ENCODE measurements around the gene SRM. TPM values are rescaled to one million over a fixed set of nuclear protein-coding genes. Genes with fewer than 3 reads are reported as not detected.
"Not testable (repeated sequence)": the region's sequence is repeated elsewhere in the genome, so short reads cannot be mapped to it uniquely, and the experiment has no call there.

The SRM gene
- polyA plus RNA-seq, 2 donors: 58.4 to 65.2 TPM

DNA sequence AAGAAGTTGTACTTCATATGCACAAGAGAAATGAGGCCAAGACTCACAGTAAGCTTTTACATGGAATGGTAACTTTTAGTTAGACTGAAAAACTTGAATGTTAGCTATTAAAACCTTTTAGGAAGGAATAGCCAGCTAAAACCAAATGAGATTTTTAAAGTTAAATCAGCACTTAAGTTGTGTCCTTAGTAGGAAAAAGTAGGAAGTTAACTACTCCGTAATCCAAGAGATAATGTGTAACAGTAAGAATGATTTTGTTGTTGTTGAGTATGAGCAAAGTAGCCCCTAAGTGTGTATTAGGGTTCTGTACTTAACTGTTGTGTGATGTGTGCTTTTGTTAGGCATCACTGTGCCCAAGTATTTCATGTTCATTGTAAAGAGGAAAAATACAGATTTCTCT is 34.2 kb downstream of the SRM start:
- no peaks in the 10 kb centered on the region for H3K4me1 ChIP-seq (ENCODE audit: control insufficient read depth in 2 of 2, insufficient read depth in 2 of 2, low read length in 1 of 2)
- no peak overlapping the region for H3K27ac ChIP-seq (ENCODE audit: low read depth in 2 of 2, low read length in 1 of 2)
- peaks cover 4 to 22% of the 10 kb centered on the region in 2 donors for H3K36me3 ChIP-seq (ENCODE audit: control insufficient read depth in 2 of 2, insufficient read depth in 2 of 2, low read length in 1 of 2)
- H3K9me3 ChIP-seq (ENCODE audit: control insufficient read depth in 2 of 2, insufficient read depth in 1 of 2, low read depth in 1 of 2, low read length in 1 of 2): no peaks in the 10 kb centered on the region
- WGBS, 2 donors: 89 to 97% methylated on average over 1 of the region's 1 CpG
- H3K27me3 ChIP-seq (ENCODE audit: control insufficient read depth in 1 of 2, insufficient read depth in 2 of 2, low read length in 2 of 2): no peaks in the 10 kb centered on the region
- no peak overlapping the region for H3K4me3 ChIP-seq (ENCODE audit: low read depth in 1 of 2, low read length in 2 of 2)

GRCh38 chr1:11024874-11025203 is 35.0 kb downstream of the SRM start:
- 72 to 76% methylated on average over 2 of the region's 2 CpGs for WGBS, 2 donors
- H3K9me3 ChIP-seq (ENCODE audit: control insufficient read depth in 2 of 2, insufficient read depth in 1 of 2, low read depth in 1 of 2, low read length in 1 of 2): no peaks in the 10 kb centered on the region
- H3K4me3 ChIP-seq (ENCODE audit: low read depth in 1 of 2, low read length in 2 of 2): no peak overlapping the region
- peaks cover 4 to 25% of the 10 kb centered on the region in 2 donors for H3K36me3 ChIP-seq (ENCODE audit: control insufficient read depth in 2 of 2, insufficient read depth in 2 of 2, low read length in 1 of 2)
- H3K4me1 ChIP-seq (ENCODE audit: control insufficient read depth in 2 of 2, insufficient read depth in 2 of 2, low read length in 1 of 2): no peaks in the 10 kb centered on the region
- H3K27me3 ChIP-seq (ENCODE audit: control insufficient read depth in 1 of 2, insufficient read depth in 2 of 2, low read length in 2 of 2): no peaks in the 10 kb centered on the region
- no peak overlapping the region for H3K27ac ChIP-seq (ENCODE audit: low read depth in 2 of 2, low read length in 1 of 2)

DNA sequence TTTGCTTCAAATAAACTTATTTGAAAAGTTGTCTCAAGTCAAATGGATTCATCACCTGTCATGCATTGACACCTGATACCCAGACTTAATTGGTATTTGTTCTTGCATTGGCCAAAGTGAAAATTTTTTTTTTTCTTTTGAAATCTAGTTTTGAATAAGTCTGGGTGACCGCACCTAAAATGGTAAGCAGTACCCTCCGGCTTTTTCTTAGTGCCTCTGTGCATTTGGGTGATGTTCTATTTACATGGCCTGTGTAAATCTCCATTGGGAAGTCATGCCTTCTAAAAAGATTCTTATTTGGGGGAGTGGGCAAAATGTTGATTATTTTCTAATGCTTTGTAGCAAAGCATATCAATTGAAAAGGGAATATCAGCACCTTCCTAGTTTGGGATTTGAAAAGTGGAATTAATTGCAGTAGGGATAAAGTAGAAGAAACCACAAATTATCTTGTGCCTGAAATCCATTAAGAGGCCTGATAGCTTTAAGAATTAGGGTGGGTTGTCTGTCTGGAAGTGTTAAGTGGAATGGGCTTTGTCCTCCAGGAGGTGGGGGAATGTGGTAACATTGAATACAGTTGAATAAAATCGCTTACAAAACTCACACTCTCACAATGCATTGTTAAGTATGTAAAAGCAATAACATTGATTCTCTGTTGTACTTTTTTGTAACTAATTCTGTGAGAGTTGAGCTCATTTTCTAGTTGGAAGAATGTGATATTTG is 35.5 kb downstream of the SRM start:
- no peak overlapping the region for H3K4me3 ChIP-seq (ENCODE audit: low read depth in 1 of 2, low read length in 2 of 2)
- no peaks in the 10 kb centered on the region for H3K4me1 ChIP-seq (ENCODE audit: control insufficient read depth in 2 of 2, insufficient read depth in 2 of 2, low read length in 1 of 2)
- no peak overlapping the region for H3K27ac ChIP-seq (ENCODE audit: low read depth in 2 of 2, low read length in 1 of 2)
- peaks cover 4 to 25% of the 10 kb centered on the region in 2 donors for H3K36me3 ChIP-seq (ENCODE audit: control insufficient read depth in 2 of 2, insufficient read depth in 2 of 2, low read length in 1 of 2)
- WGBS, 2 donors: 83 to 87% methylated on average over 3 of the region's 3 CpGs
- H3K9me3 ChIP-seq (ENCODE audit: control insufficient read depth in 2 of 2, insufficient read depth in 1 of 2, low read depth in 1 of 2, low read length in 1 of 2): no peaks in the 10 kb centered on the region
- no peaks in the 10 kb centered on the region for H3K27me3 ChIP-seq (ENCODE audit: control insufficient read depth in 1 of 2, insufficient read depth in 2 of 2, low read length in 2 of 2)

DNA sequence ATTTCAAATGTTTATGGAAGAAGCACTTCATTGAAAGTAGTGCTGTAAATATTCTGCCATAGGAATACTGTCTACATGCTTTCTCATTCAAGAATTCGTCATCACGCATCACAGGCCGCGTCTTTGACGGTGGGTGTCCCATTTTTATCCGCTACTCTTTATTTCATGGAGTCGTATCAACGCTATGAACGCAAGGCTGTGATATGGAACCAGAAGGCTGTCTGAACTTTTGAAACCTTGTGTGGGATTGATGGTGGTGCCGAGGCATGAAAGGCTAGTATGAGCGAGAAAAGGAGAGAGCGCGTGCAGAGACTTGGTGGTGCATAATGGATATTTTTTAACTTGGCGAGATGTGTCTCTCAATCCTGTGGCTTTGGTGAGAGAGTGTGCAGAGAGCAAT is 36.6 kb downstream of the SRM start:
- H3K4me3 ChIP-seq (ENCODE audit: low read depth in 1 of 2, low read length in 2 of 2): no peak overlapping the region
- no peaks in the 10 kb centered on the region for H3K27me3 ChIP-seq (ENCODE audit: control insufficient read depth in 1 of 2, insufficient read depth in 2 of 2, low read length in 2 of 2)
- no peaks in the 10 kb centered on the region for H3K9me3 ChIP-seq (ENCODE audit: control insufficient read depth in 2 of 2, insufficient read depth in 1 of 2, low read depth in 1 of 2, low read length in 1 of 2)
- WGBS, 2 donors: 90 to 92% methylated on average over 14 of the region's 14 CpGs
- peaks cover 8 to 28% of the 10 kb centered on the region in 2 donors for H3K36me3 ChIP-seq (ENCODE audit: control insufficient read depth in 2 of 2, insufficient read depth in 2 of 2, low read length in 1 of 2)
- H3K4me1 ChIP-seq (ENCODE audit: control insufficient read depth in 2 of 2, insufficient read depth in 2 of 2, low read length in 1 of 2): no peaks in the 10 kb centered on the region
- H3K27ac ChIP-seq (ENCODE audit: low read depth in 2 of 2, low read length in 1 of 2): no peak overlapping the region

GRCh38 chr1:11019971-11020370 is 39.8 kb downstream of the SRM start:
- 81 to 82% methylated on average over 7 of the region's 7 CpGs for WGBS, 2 donors
- H3K27ac ChIP-seq (ENCODE audit: low read depth in 2 of 2, low read length in 1 of 2): no peak overlapping the region
- no peaks in the 10 kb centered on the region for H3K4me1 ChIP-seq (ENCODE audit: control insufficient read depth in 2 of 2, insufficient read depth in 2 of 2, low read length in 1 of 2)
- no peak overlapping the region for H3K4me3 ChIP-seq (ENCODE audit: low read depth in 1 of 2, low read length in 2 of 2)
- H3K9me3 ChIP-seq (ENCODE audit: control insufficient read depth in 2 of 2, insufficient read depth in 1 of 2, low read depth in 1 of 2, low read length in 1 of 2): no peaks in the 10 kb centered on the region
- H3K36me3 ChIP-seq (ENCODE audit: control insufficient read depth in 2 of 2, insufficient read depth in 2 of 2, low read length in 1 of 2): peaks cover 8 to 28% of the 10 kb centered on the region in 2 donors
- H3K27me3 ChIP-seq (ENCODE audit: control insufficient read depth in 1 of 2, insufficient read depth in 2 of 2, low read length in 2 of 2): no peaks in the 10 kb centered on the region

- peaks cover 8 to 28% of the 10 kb centered on the region in 2 donors for H3K36me3 ChIP-seq (ENCODE audit: control insufficient read depth in 2 of 2, insufficient read depth in 2 of 2, low read length in 1 of 2)
- H3K9me3 ChIP-seq (ENCODE audit: control insufficient read depth in 2 of 2, insufficient read depth in 1 of 2, low read depth in 1 of 2, low read length in 1 of 2); H3K27me3 ChIP-seq (ENCODE audit: control insufficient read depth in 1 of 2, insufficient read depth in 2 of 2, low read length in 2 of 2); H3K27ac ChIP-seq (ENCODE audit: low read depth in 2 of 2, low read length in 1 of 2); H3K4me3 ChIP-seq (ENCODE audit: low read depth in 1 of 2, low read length in 2 of 2); H3K4me1 ChIP-seq (ENCODE audit: control insufficient read depth in 2 of 2, insufficient read depth in 2 of 2, low read length in 1 of 2): not testable (repeated sequence)
- 83 to 86% methylated on average over 8 of the region's 8 CpGs for WGBS, 2 donors
Observed at GRCh38 chr1:11019358-11019757, 40.5 kb downstream of the SRM start.

- peak overlapping the region; percentile 82 to 96 for H3K4me3 ChIP-seq (ENCODE audit: low read depth in 1 of 2, low read length in 2 of 2)
- 2 to 3% methylated on average over 11 of the region's 11 CpGs for WGBS, 2 donors
- H3K27me3 ChIP-seq (ENCODE audit: control insufficient read depth in 1 of 2, insufficient read depth in 2 of 2, low read length in 2 of 2): no peaks in the 10 kb centered on the region
- H3K4me1 ChIP-seq (ENCODE audit: control insufficient read depth in 2 of 2, insufficient read depth in 2 of 2, low read length in 1 of 2): peaks cover 0 to 5% of the 10 kb centered on the region in 2 donors
- no peaks in the 10 kb centered on the region for H3K9me3 ChIP-seq (ENCODE audit: control insufficient read depth in 2 of 2, insufficient read depth in 1 of 2, low read depth in 1 of 2, low read length in 1 of 2)
- H3K36me3 ChIP-seq (ENCODE audit: control insufficient read depth in 2 of 2, insufficient read depth in 2 of 2, low read length in 1 of 2): peaks cover 5 to 10% of the 10 kb centered on the region in 2 donors
- H3K27ac ChIP-seq (ENCODE audit: low read depth in 2 of 2, low read length in 1 of 2): peak overlapping the region; percentile 96 to 98
Observed at GRCh38 chr1:11013160-11013531, 46.7 kb downstream of the SRM start.

- Histone ChIP-seq H3K27me3 (ENCODE audit: control insufficient read depth in 1 of 2, insufficient read depth in 2 of 2, low read length in 2 of 2) (no peaks in the 10 kb centered on the region), H3K9me3 (ENCODE audit: control insufficient read depth in 2 of 2, insufficient read depth in 1 of 2, low read depth in 1 of 2, low read length in 1 of 2) (no peaks in the 10 kb centered on the region), H3K4me1 (ENCODE audit: control insufficient read depth in 2 of 2, insufficient read depth in 2 of 2, low read length in 1 of 2) (peaks cover 0 to 5% of the 10 kb centered on the region in 2 donors), H3K36me3 (ENCODE audit: control insufficient read depth in 2 of 2, insufficient read depth in 2 of 2, low read length in 1 of 2) (peaks cover 5 to 10% of the 10 kb centered on the region in 2 donors), H3K27ac (ENCODE audit: low read depth in 2 of 2, low read length in 1 of 2) (peak within 1 kb of the TSS; percentile 96 to 98), H3K4me3 (ENCODE audit: low read depth in 1 of 2, low read length in 2 of 2) (peak within 1 kb of the TSS; percentile 82 to 96)
- WGBS, 2 donors: 0% methylated on average over 93 to 94 of the region's 94 CpGs
Observed at GRCh38 chr1:11012260-11013159, 47.3 kb downstream of the SRM start, which contains the start of gene TARDBP. TSS of gene TARDBP (plus strand) at chr1:11012654. CDS start at chr1:11013728, 1,074 bp downstream.

Data from esophagus (tissue), 2 donors.